ENCODE results near the gene BRK1.

DNA sequence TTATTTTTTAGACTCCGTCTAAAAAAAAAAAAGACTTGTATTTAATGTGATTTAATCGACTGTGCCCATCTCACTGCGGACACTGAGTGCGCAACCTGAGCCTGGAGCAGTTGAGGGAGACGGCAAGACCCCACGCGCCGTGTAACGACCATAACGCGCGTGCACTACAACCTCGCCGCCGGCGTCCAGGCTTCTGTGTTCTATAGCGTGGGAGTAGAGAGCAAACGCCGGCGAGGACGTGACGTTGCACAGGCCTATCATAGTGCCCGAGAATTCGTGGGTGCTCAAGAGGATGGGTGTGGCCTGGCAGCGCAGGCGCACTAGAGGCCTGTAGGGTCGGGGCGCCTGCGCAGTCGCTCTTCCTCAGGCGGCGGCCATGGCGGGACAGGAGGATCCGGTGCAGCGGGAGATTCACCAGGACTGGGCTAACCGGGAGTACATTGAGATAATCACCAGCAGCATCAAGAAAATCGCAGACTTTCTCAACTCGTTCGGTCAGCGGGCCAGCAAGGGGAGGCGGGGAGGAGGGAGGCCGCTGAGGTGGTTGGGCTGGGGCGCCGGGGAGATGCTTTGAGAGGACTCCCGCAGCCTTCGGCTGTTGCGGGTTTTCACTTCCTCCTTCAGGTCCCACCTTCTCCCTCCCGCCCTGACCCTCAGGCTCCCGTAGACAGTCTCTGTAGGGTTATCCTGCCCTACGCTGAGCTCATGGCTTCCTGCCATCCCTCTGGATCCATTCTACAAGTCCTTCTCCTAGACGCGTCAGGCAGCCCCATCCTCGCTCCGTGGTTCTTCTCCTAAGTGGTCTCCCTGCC lies at the start of gene BRK1:
- TF ChIP-seq, protein P1, sequence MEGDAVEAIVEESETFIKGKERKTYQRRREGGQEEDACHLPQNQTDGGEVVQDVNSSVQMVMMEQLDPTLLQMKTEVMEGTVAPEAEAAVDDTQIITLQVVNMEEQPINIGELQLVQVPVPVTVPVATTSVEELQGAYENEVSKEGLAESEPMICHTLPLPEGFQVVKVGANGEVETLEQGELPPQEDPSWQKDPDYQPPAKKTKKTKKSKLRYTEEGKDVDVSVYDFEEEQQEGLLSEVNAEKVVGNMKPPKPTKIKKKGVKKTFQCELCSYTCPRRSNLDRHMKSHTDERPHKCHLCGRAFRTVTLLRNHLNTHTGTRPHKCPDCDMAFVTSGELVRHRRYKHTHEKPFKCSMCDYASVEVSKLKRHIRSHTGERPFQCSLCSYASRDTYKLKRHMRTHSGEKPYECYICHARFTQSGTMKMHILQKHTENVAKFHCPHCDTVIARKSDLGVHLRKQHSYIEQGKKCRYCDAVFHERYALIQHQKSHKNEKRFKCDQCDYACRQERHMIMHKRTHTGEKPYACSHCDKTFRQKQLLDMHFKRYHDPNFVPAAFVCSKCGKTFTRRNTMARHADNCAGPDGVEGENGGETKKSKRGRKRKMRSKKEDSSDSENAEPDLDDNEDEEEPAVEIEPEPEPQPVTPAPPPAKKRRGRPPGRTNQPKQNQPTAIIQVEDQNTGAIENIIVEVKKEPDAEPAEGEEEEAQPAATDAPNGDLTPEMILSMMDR (conservative IDR thresholded peaks at IDR 0.05; ENCODE audit: low read depth, low read length), result no peak
- no peak for TF ChIP-seq EZH2 (IDR thresholded peaks at IDR 0.05; ENCODE audit: borderline replicate concordance, low read depth, low read length, poor library complexity, severe bottlenecking)
